HEK293 (cell line): ENCODE data around the gene CLIP1.

Experiments
- AEBP2 ChIP-seq: fragments of 450-650 bp; formaldehyde crosslinking; IDR thresholded peaks from 2 replicates; pipeline ENCODE4 v1.5.1; 2016; ENCODE audit warnings: missing biosample characterization, missing genetic modification characterization, borderline replicate concordance
- ELK4 ChIP-seq: IDR thresholded peaks from 2 replicates; pipeline ENCODE4 v1.6.1; 2011; ENCODE audit warnings: mild to moderate bottlenecking, low read depth, low read length, borderline replicate concordance
- GLIS1 ChIP-seq: fragments of 450-650 bp; formaldehyde crosslinking; IDR thresholded peaks from 2 replicates; pipeline ENCODE4 v1.5.1; 2016; ENCODE audit warnings: missing biosample characterization, missing genetic modification characterization
- HIC1 ChIP-seq: fragments of 450-650 bp; formaldehyde crosslinking; IDR thresholded peaks from 2 replicates; pipeline ENCODE4 v1.5.1; 2016; ENCODE audit warnings: missing biosample characterization, missing genetic modification characterization
- PRDM4 ChIP-seq: fragments of 450-650 bp; formaldehyde crosslinking; IDR thresholded peaks from 2 replicates; pipeline ENCODE4 v1.5.1; 2017; ENCODE audit warnings: missing biosample characterization, missing genetic modification characterization
- SCRT1 ChIP-seq: fragments of 450-650 bp; formaldehyde crosslinking; IDR thresholded peaks from 2 replicates; pipeline ENCODE4 v1.5.1; 2016; ENCODE audit warnings: missing biosample characterization, missing genetic modification characterization, borderline replicate concordance
- SETDB1 ChIP-seq: IDR thresholded peaks from one replicate; pipeline ENCODE4 v1.6.1; 2017; ENCODE audit warnings: mild to moderate bottlenecking, low read length, moderate library complexity, mixed read lengths; ENCODE audit not compliant: insufficient read length
- SP3 ChIP-seq: fragments of 450-650 bp; formaldehyde crosslinking; IDR thresholded peaks from 2 replicates; pipeline ENCODE4 v1.5.1; 2016; ENCODE audit warnings: missing biosample characterization, missing genetic modification characterization
- ZBTB8A ChIP-seq: fragments of 450-650 bp; formaldehyde crosslinking; IDR thresholded peaks from 2 replicates; pipeline ENCODE4 v1.5.1; 2016; ENCODE audit warnings: missing biosample characterization, missing genetic modification characterization
- ZFP41 ChIP-seq: fragments of 450-650 bp; formaldehyde crosslinking; IDR thresholded peaks from 2 replicates; pipeline ENCODE4 v1.5.1; 2016; ENCODE audit warnings: missing biosample characterization, missing genetic modification characterization, borderline replicate concordance
- ZNF133 ChIP-seq: fragments of 450-650 bp; formaldehyde crosslinking; IDR thresholded peaks from 2 replicates; pipeline ENCODE4 v1.5.1; 2016; ENCODE audit warnings: missing biosample characterization, missing genetic modification characterization
- ZNF174 ChIP-seq: fragments of 450-650 bp; formaldehyde crosslinking; IDR thresholded peaks from 2 replicates; pipeline ENCODE4 v1.5.0; 2017; ENCODE audit warnings: missing biosample characterization, mild to moderate bottlenecking, missing genetic modification characterization
- ZNF18 ChIP-seq: fragments of 450-650 bp; formaldehyde crosslinking; IDR thresholded peaks from 2 replicates; pipeline ENCODE4 v1.5.1; 2016; ENCODE audit warnings: missing biosample characterization, missing genetic modification characterization
- ZNF221 ChIP-seq: fragments of 450-650 bp; formaldehyde crosslinking; IDR thresholded peaks from 2 replicates; pipeline ENCODE4 v1.5.1; 2017; ENCODE audit warnings: missing biosample characterization, missing genetic modification characterization, borderline replicate concordance
- ZNF26 ChIP-seq: fragments of 450-650 bp; formaldehyde crosslinking; IDR thresholded peaks from 2 replicates; pipeline ENCODE4 v1.5.1; 2016; ENCODE audit warnings: missing biosample characterization, missing genetic modification characterization
- ZNF335 ChIP-seq: fragments of 450-650 bp; formaldehyde crosslinking; conservative IDR thresholded peaks from 2 replicates; pipeline ENCODE4 v1.5.1; 2016; ENCODE audit warnings: missing biosample characterization, missing genetic modification characterization
- ZNF394 ChIP-seq: fragments of 450-650 bp; formaldehyde crosslinking; IDR thresholded peaks from 2 replicates; pipeline ENCODE4 v1.5.1; 2016; ENCODE audit warnings: missing biosample characterization, missing genetic modification characterization, mild to moderate bottlenecking, moderate library complexity, borderline replicate concordance
- ZNF433 ChIP-seq: fragments of 450-650 bp; formaldehyde crosslinking; IDR thresholded peaks from 2 replicates; pipeline ENCODE4 v1.5.1; 2016; ENCODE audit warnings: missing biosample characterization, missing genetic modification characterization, low read depth
- ZNF596 ChIP-seq: fragments of 450-650 bp; IDR thresholded peaks from 2 replicates; pipeline ENCODE4 v1.5.0; 2018; ENCODE audit warnings: missing biosample characterization, mild to moderate bottlenecking, missing genetic modification characterization, moderate library complexity
- ZNF677 ChIP-seq: fragments of 450-650 bp; IDR thresholded peaks from 2 replicates; pipeline ENCODE4 v1.5.0; 2018; ENCODE audit warnings: missing biosample characterization, mild to moderate bottlenecking, missing genetic modification characterization, moderate library complexity
- ZNF701 ChIP-seq: fragments of 450-650 bp; formaldehyde crosslinking; IDR thresholded peaks from 2 replicates; pipeline ENCODE4 v1.5.1; 2016; ENCODE audit warnings: missing biosample characterization, missing genetic modification characterization
- ZNF785 ChIP-seq: fragments of 450-650 bp; formaldehyde crosslinking; IDR thresholded peaks from 2 replicates; pipeline ENCODE4 v1.5.1; 2016; ENCODE audit warnings: missing biosample characterization, missing genetic modification characterization
- ZNF837 ChIP-seq: fragments of 450-650 bp; formaldehyde crosslinking; IDR thresholded peaks from 2 replicates; pipeline ENCODE4 v1.5.1; 2016; ENCODE audit warnings: missing biosample characterization, missing genetic modification characterization
- ZSCAN4 ChIP-seq: fragments of 450-650 bp; formaldehyde crosslinking; IDR thresholded peaks from 2 replicates; pipeline ENCODE4 v1.5.1; 2017; ENCODE audit warnings: missing biosample characterization, missing genetic modification characterization

CLIP1 gene

GRCh38 chr12:122421821-122422729 lies at the start of gene CLIP1 (continued):
- TF ChIP-seq PRDM4 (tag by site-specific recombination): no peak
- no peak for TF ChIP-seq AEBP2 (tag by site-specific recombination)
- TF ChIP-seq ZNF335 (tag by site-specific recombination): peak; percentile 92
- TF ChIP-seq ZNF677 (tag by site-specific recombination): peak; percentile 42; the same call in 1 of the 2 replicates
- TF ChIP-seq ZNF133 (tag by site-specific recombination): no peak
- TF ChIP-seq ZNF837: no peak
- TF ChIP-seq ZNF433: no peak
- peak; percentile 81 for TF ChIP-seq ZNF18 (tag by site-specific recombination)
- no peak for TF ChIP-seq ZFP41 (tag by site-specific recombination)
- TF ChIP-seq ZSCAN4 (tag by site-specific recombination): no peak
- TF ChIP-seq SETDB1: no peak
- TF ChIP-seq SCRT1: peak; percentile 29; the same call in 1 of the 2 replicates
- TF ChIP-seq ZNF26 (tag by site-specific recombination): no peak
- TF ChIP-seq ZBTB8A (tag by site-specific recombination): peak; percentile 93
- peak; percentile 91 for TF ChIP-seq GLIS1 (tag by site-specific recombination)
- 0 out of 2 replicates have a peak, but pooled peaks have one; percentile 9 for TF ChIP-seq SP3 (tag by site-specific recombination)
- no peak for TF ChIP-seq ZNF221 (tag by site-specific recombination)
- TF ChIP-seq ZNF596 (tag by site-specific recombination): 0 out of 2 replicates have a peak, but pooled peaks have one; percentile 5
- no peak for TF ChIP-seq ZNF174
- no peak for TF ChIP-seq ZNF785 (tag by site-specific recombination)
- TF ChIP-seq ZNF701 (tag by site-specific recombination): no peak
- TF ChIP-seq ZNF394 (tag by site-specific recombination): 0 out of 2 replicates have a peak, but pooled peaks have one; percentile 9
- peak; percentile 41; the same call in 1 of the 2 replicates for TF ChIP-seq HIC1 (tag by site-specific recombination)
- TF ChIP-seq ELK4: no peak
